IgD-negative memory B cell (primary cell): ENCODE results near the gene DNMT3A. TPM values are rescaled to one million over a fixed set of nuclear protein-coding genes. Genes with fewer than 3 reads are reported as not detected.

Experiments
- H3K27ac Mint-ChIP-seq, 3 donors: one replicate each; pipeline ENCODE4 v1.8.0; 2020 to 2022; ENCODE audit warnings: mild to moderate bottlenecking in 3 of 3, mixed read lengths in 3 of 3, moderate library complexity in 1 of 3
- H3K27me3 Mint-ChIP-seq: one replicate; pipeline ENCODE4 v1.8.0; 2021; ENCODE audit warnings: mixed read lengths
- H3K36me3 Mint-ChIP-seq: one replicate; pipeline ENCODE4 v1.8.0; 2020; ENCODE audit warnings: mild to moderate bottlenecking, mixed read lengths
- H3K4me1 Mint-ChIP-seq, 3 donors: one replicate each; pipeline ENCODE4 v1.8.0; 2020 to 2022; ENCODE audit warnings: mixed read lengths in 3 of 3, mild to moderate bottlenecking in 1 of 3
- H3K4me3 Mint-ChIP-seq, 4 donors: one replicate each; pipeline ENCODE4 v1.8.0; 2020 to 2022; ENCODE audit warnings: mild to moderate bottlenecking in 4 of 4, mixed read lengths in 4 of 4, moderate library complexity in 3 of 4
- H3K9me3 Mint-ChIP-seq, 3 donors: one replicate each; pipeline ENCODE4 v1.8.0; 2020 to 2021; ENCODE audit warnings: mixed read lengths in 3 of 3, mild to moderate bottlenecking in 1 of 3
- polyA plus RNA-seq: library from polyadenylated mRNA; unstranded; fragments of 300-500 nt; fragmentation: Illumina TruSeq; gene quantifications from one replicate; pipeline ENCODE4 v1.2.3, GENCODE V29; 2021

Gene DNMT3A
- polyA plus RNA-seq, 1 donor from 2014 or later, result 4.9 TPM

- peak overlapping the region in 1 of 4 donors; percentile 83 for H3K4me3 Mint-ChIP-seq
- H3K9me3 Mint-ChIP-seq, result no peaks in the 10 kb centered on the region
- peaks cover 3 to 18% (median 14%) of the 10 kb centered on the region in 3 donors for H3K4me1 Mint-ChIP-seq
- H3K27me3 Mint-ChIP-seq, result peaks cover 2% of the 10 kb centered on the region
- no peaks in the 10 kb centered on the region for H3K36me3 Mint-ChIP-seq
- peak overlapping the region in 2 of 3 donors; percentile 35 to 79 for H3K27ac Mint-ChIP-seq
These were observed 86.8 kb downstream of the DNMT3A start for GRCh38 chr2:25254961-25255360.

- peak overlapping the region in 2 of 3 donors; percentile 22 to 79 for H3K27ac Mint-ChIP-seq
These were observed 88.5 kb downstream of the DNMT3A start for GRCh38 chr2:25253153-25253626.

GRCh38 chr2:25252291-25253152, 89.2 kb downstream of the DNMT3A start:
- no peaks in the 10 kb centered on the region for H3K9me3 Mint-ChIP-seq
- H3K4me1 Mint-ChIP-seq, result peaks cover 5 to 22% (median 14%) of the 10 kb centered on the region in 3 donors

More at GRCh38 chr2:25253153-25253626, 88.5 kb downstream of the DNMT3A start:
- H3K4me1 Mint-ChIP-seq, result peaks cover 5 to 22% (median 14%) of the 10 kb centered on the region in 3 donors
- H3K36me3 Mint-ChIP-seq, result no peaks in the 10 kb centered on the region
- H3K27me3 Mint-ChIP-seq, result peaks cover 2% of the 10 kb centered on the region
- peak overlapping the region; percentile 72 to 87 (median 80) for H3K4me3 Mint-ChIP-seq
- H3K9me3 Mint-ChIP-seq, result no peaks in the 10 kb centered on the region

GRCh38 chr2:25251422-25252273, 90.1 kb downstream of the DNMT3A start:
- Mint-ChIP-seq H3K4me1 (peaks cover 5 to 22% (median 14%) of the 10 kb centered on the region in 3 donors), H3K27ac (peak overlapping the region; percentile 16 to 89 (median 67)), H3K27me3 (peaks cover 2% of the 10 kb centered on the region), H3K9me3 (no peaks in the 10 kb centered on the region), H3K36me3 (no peaks in the 10 kb centered on the region), H3K4me3 (peak overlapping the region; percentile 77 to 92 (median 88))

More at GRCh38 chr2:25252291-25253152, 89.2 kb downstream of the DNMT3A start:
- Mint-ChIP-seq H3K36me3 (no peaks in the 10 kb centered on the region), H3K27me3 (peaks cover 2% of the 10 kb centered on the region), H3K4me3 (peak overlapping the region; percentile 72 to 92 (median 80)), H3K27ac (peak overlapping the region in 1 of 3 donors; percentile 79)

GRCh38 chr2:25251071-25251421, 90.7 kb downstream of the DNMT3A start:
- no peaks in the 10 kb centered on the region for H3K36me3 Mint-ChIP-seq
- H3K27ac Mint-ChIP-seq, result peak overlapping the region in 2 of 3 donors; percentile 67 to 89

GRCh38 chr2:25250331-25251070, 91.2 kb downstream of the DNMT3A start:
- peaks cover 5 to 22% (median 14%) of the 10 kb centered on the region in 3 donors for H3K4me1 Mint-ChIP-seq
- peak overlapping the region; percentile 74 to 86 (median 84) for H3K4me3 Mint-ChIP-seq
- peak overlapping the region in 2 of 3 donors; percentile 67 to 89 for H3K27ac Mint-ChIP-seq
- no peaks in the 10 kb centered on the region for H3K36me3 Mint-ChIP-seq
- no peaks in the 10 kb centered on the region for H3K9me3 Mint-ChIP-seq
- peaks cover 2% of the 10 kb centered on the region for H3K27me3 Mint-ChIP-seq

More at GRCh38 chr2:25251071-25251421, 90.7 kb downstream of the DNMT3A start:
- Mint-ChIP-seq H3K4me1 (peaks cover 5 to 22% (median 14%) of the 10 kb centered on the region in 3 donors), H3K9me3 (no peaks in the 10 kb centered on the region), H3K4me3 (peak overlapping the region; percentile 77 to 92 (median 88)), H3K27me3 (peaks cover 2% of the 10 kb centered on the region)

- H3K27me3 Mint-ChIP-seq, result peaks cover 2% of the 10 kb centered on the region
- H3K4me3 Mint-ChIP-seq, result peak overlapping the region in 2 of 4 donors; percentile 59 to 72
- no peaks in the 10 kb centered on the region for H3K36me3 Mint-ChIP-seq
- peak overlapping the region in 1 of 3 donors; percentile 73 for H3K27ac Mint-ChIP-seq
- H3K9me3 Mint-ChIP-seq, result no peaks in the 10 kb centered on the region
- H3K4me1 Mint-ChIP-seq, result peaks cover 5 to 19% (median 14%) of the 10 kb centered on the region in 3 donors
These were observed 91.9 kb downstream of the DNMT3A start for GRCh38 chr2:25249785-25250184.

- H3K4me1 Mint-ChIP-seq, result peaks cover 2 to 15% (median 5%) of the 10 kb centered on the region in 3 donors
- H3K27me3 Mint-ChIP-seq, result peaks cover 2% of the 10 kb centered on the region
- no peak overlapping the region for H3K4me3 Mint-ChIP-seq
- H3K9me3 Mint-ChIP-seq, result no peaks in the 10 kb centered on the region
- peak overlapping the region in 1 of 3 donors; percentile 80 for H3K27ac Mint-ChIP-seq
- H3K36me3 Mint-ChIP-seq, result no peaks in the 10 kb centered on the region
These were observed 93.8 kb downstream of the DNMT3A start for GRCh38 chr2:25247792-25248512.

- Mint-ChIP-seq H3K4me1 (peaks cover 2 to 13% (median 5%) of the 10 kb centered on the region in 3 donors), H3K4me3 (peak overlapping the region in 1 of 4 donors; percentile 53), H3K9me3 (no peaks in the 10 kb centered on the region), H3K27ac (peak overlapping the region in 1 of 3 donors; percentile 80), H3K36me3 (peaks cover 4% of the 10 kb centered on the region), H3K27me3 (peaks cover 2% of the 10 kb centered on the region)
These were observed 95.0 kb downstream of the DNMT3A start for GRCh38 chr2:25246558-25247290.

- no peaks in the 10 kb centered on the region for H3K9me3 Mint-ChIP-seq
- peak overlapping the region in 1 of 3 donors; percentile 81 for H3K27ac Mint-ChIP-seq
- H3K36me3 Mint-ChIP-seq, result peaks cover 5% of the 10 kb centered on the region
- peaks cover 2 to 13% (median 5%) of the 10 kb centered on the region in 3 donors for H3K4me1 Mint-ChIP-seq
- peak overlapping the region in 1 of 4 donors; percentile 17 for H3K4me3 Mint-ChIP-seq
- peaks cover 2% of the 10 kb centered on the region for H3K27me3 Mint-ChIP-seq
These were observed 95.7 kb downstream of the DNMT3A start for GRCh38 chr2:25246001-25246400.

- H3K27ac Mint-ChIP-seq, result peak overlapping the region in 1 of 3 donors; percentile 81
- peaks cover 10% of the 10 kb centered on the region for H3K36me3 Mint-ChIP-seq
- peaks cover 0 to 7% (median 2%) of the 10 kb centered on the region in 3 donors for H3K4me1 Mint-ChIP-seq
- no peaks in the 10 kb centered on the region for H3K27me3 Mint-ChIP-seq
- no peaks in the 10 kb centered on the region for H3K9me3 Mint-ChIP-seq
- H3K4me3 Mint-ChIP-seq, result no peak overlapping the region
These were observed 96.6 kb downstream of the DNMT3A start for GRCh38 chr2:25245141-25245540.

GRCh38 chr2:25243995-25244394, 97.7 kb downstream of the DNMT3A start:
- H3K27me3 Mint-ChIP-seq, result no peaks in the 10 kb centered on the region
- no peaks in the 10 kb centered on the region for H3K4me1 Mint-ChIP-seq
- peak overlapping the region in 1 of 3 donors; percentile 69 for H3K27ac Mint-ChIP-seq
- no peak overlapping the region for H3K4me3 Mint-ChIP-seq
- peaks cover 16% of the 10 kb centered on the region for H3K36me3 Mint-ChIP-seq
- H3K9me3 Mint-ChIP-seq, result no peaks in the 10 kb centered on the region

- Mint-ChIP-seq H3K4me3 (no peak overlapping the region), H3K27me3 (no peaks in the 10 kb centered on the region), H3K4me1 (no peaks in the 10 kb centered on the region), H3K36me3 (peaks cover 16% of the 10 kb centered on the region), H3K27ac (no peak overlapping the region), H3K9me3 (no peaks in the 10 kb centered on the region)
These were observed 100.3 kb downstream of the DNMT3A start for GRCh38 chr2:25241452-25241851.
